ENCODE measurements around the gene CTDSPL.

DNA sequence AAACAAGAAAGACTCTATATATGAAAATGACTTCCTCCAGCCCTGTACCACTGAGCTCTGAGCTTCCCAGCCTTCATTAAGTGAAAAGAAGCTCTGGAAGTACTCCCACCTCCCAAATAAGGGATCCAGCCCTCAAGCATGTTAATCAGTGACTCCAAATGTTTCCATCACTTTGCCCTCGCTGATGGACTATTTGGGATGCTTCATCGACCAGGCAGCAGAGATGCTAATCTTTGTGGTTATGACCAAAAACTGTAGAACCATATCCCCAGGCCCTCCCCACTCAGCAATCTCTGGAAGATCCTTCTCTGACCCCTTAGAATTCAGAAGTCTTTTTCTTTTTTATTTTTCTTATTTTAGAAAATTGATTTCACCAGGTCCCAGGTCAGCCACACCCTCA lies 2.3 kb upstream of the CTDSPL start:
- TF ChIP-seq EP300 (IDR thresholded peaks at IDR 0.05) (no peak), POLR2A (IDR thresholded peaks at IDR 0.05) (no peak)
- TF ChIP-seq, protein P1, sequence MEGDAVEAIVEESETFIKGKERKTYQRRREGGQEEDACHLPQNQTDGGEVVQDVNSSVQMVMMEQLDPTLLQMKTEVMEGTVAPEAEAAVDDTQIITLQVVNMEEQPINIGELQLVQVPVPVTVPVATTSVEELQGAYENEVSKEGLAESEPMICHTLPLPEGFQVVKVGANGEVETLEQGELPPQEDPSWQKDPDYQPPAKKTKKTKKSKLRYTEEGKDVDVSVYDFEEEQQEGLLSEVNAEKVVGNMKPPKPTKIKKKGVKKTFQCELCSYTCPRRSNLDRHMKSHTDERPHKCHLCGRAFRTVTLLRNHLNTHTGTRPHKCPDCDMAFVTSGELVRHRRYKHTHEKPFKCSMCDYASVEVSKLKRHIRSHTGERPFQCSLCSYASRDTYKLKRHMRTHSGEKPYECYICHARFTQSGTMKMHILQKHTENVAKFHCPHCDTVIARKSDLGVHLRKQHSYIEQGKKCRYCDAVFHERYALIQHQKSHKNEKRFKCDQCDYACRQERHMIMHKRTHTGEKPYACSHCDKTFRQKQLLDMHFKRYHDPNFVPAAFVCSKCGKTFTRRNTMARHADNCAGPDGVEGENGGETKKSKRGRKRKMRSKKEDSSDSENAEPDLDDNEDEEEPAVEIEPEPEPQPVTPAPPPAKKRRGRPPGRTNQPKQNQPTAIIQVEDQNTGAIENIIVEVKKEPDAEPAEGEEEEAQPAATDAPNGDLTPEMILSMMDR (IDR thresholded peaks at IDR 0.05), result no peak

Data from suprapubic skin (tissue), 3 donors.